Measurements from ENCODE around the gene CD99L2.

Gene CD99L2

GRCh38 chrX:150902434-150903109 lies 4.1 kb upstream of the CD99L2 start:
- Histone ChIP-seq H3K36me3 (ENCODE audit: control insufficient read depth, insufficient read depth, low read length) (no peaks in the 10 kb centered on the region), H3K4me1 (no peaks in the 10 kb centered on the region), H3K4me2 (ENCODE audit: low read length) (no peak overlapping the region), H3K27me3 (ENCODE audit: control insufficient read depth, insufficient read depth, low read length) (no peaks in the 10 kb centered on the region), H3K4me3 (ENCODE audit: low read depth, low read length) (no peak overlapping the region), H3K9me3 (ENCODE audit: control insufficient read depth, low read length) (no peaks in the 10 kb centered on the region), H3K27ac (no peak overlapping the region), H3K79me2 (no peaks in the 10 kb centered on the region), H2AFZ (no peak overlapping the region), H3K9ac (no peak overlapping the region)
- TF ChIP-seq, protein P1, sequence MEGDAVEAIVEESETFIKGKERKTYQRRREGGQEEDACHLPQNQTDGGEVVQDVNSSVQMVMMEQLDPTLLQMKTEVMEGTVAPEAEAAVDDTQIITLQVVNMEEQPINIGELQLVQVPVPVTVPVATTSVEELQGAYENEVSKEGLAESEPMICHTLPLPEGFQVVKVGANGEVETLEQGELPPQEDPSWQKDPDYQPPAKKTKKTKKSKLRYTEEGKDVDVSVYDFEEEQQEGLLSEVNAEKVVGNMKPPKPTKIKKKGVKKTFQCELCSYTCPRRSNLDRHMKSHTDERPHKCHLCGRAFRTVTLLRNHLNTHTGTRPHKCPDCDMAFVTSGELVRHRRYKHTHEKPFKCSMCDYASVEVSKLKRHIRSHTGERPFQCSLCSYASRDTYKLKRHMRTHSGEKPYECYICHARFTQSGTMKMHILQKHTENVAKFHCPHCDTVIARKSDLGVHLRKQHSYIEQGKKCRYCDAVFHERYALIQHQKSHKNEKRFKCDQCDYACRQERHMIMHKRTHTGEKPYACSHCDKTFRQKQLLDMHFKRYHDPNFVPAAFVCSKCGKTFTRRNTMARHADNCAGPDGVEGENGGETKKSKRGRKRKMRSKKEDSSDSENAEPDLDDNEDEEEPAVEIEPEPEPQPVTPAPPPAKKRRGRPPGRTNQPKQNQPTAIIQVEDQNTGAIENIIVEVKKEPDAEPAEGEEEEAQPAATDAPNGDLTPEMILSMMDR (IDR thresholded peaks at IDR 0.05): no peak

DNA sequence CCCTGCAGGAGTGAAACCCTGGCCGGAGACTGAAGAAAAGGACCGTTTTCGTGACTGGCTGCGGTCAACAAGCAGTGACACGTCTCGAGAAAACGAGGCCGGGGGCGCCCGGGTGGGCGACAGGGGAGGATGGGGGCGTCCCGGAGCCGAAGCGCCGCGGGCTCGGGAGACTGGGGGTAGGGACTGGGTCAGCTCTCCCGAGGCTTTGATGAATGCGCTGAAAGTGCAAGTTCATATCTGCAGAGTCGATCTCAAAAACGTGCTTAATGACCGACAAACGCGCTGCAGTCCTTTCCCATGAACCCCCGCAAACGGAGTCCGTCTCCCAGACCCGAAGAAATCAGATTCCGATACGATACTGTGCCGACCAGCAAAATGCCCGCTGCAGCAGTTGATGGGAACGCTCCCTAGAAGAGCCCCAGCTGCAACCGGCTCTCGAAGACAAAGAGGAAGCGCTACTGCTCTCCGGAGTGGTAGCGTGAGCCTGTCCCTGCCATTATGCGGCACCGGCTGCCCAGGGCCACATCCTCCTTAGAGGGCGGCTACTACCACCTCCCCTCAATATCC lies 806 bp upstream of the CD99L2 start:
- Histone ChIP-seq H3K36me3 (ENCODE audit: control insufficient read depth, insufficient read depth, low read length) (no peaks in the 10 kb centered on the region), H3K9ac (no peak overlapping the region)
- TF ChIP-seq, protein P1 (IDR thresholded peaks at IDR 0.05): no peak

DNA sequence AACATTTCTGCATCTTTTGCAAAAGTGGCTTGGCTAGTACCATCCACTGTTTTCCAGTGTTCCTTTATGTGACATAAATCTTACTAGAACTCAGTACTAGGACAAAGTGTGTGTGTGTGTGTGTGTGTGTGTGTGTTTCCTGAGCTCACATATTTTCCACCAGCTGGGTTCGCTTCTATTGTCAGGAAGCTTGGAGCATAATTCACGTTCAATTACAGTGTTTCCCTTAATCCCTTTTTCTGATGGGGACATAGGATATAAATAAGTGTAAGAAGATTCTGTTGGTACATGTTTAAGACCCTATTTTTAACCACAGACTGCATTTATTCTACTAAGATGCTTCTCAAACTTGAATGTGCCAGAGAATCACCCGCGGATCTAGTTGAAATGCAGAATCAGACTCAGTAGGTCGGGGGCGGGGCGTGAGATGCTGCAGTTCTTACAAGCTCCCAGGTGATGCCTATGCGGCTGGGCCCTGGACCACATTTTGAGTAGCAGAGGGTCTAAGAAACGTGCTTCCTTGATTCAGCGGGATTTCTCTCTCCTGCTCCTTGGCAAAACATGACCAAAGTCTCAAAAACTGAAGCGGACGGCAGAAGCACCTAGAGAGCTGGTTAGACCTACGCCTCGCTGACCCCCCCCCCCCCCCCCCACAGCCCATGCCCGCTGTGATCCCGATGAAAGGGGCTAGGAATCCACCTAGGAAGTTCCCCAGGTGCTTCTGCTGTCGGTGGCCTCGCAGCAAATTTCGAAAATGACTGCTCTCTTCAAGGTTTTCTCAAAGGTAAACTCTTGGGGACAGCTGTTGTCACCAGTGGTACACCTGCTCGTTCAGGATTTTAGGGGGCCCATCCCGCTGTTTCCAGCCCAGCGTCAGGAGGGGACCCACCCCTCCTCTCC lies 797 bp downstream of the CD99L2 start:
- peak overlapping the region; percentile 67 for H3K4me2 ChIP-seq (ENCODE audit: low read length)
- H3K9me3 ChIP-seq (ENCODE audit: control insufficient read depth, low read length): no peaks in the 10 kb centered on the region
- no peaks in the 10 kb centered on the region for H3K27me3 ChIP-seq (ENCODE audit: control insufficient read depth, insufficient read depth, low read length)
- H3K4me3 ChIP-seq (ENCODE audit: low read depth, low read length): peak overlapping the region; percentile 62
- H3K9ac ChIP-seq: no peak overlapping the region
- no peaks in the 10 kb centered on the region for H3K36me3 ChIP-seq (ENCODE audit: control insufficient read depth, insufficient read depth, low read length)
- H3K79me2 ChIP-seq: peaks cover 25% of the 10 kb centered on the region
- peak overlapping the region; percentile 68 for H2AFZ ChIP-seq
- peak overlapping the region; percentile 95 for H3K27ac ChIP-seq
- TF ChIP-seq, protein P1 (IDR thresholded peaks at IDR 0.05): no peak
- no peaks in the 10 kb centered on the region for H3K4me1 ChIP-seq

More for the DNA sequence above, 806 bp upstream of the CD99L2 start:
- Histone ChIP-seq H3K27ac (peak overlapping the region; percentile 95), H3K4me3 (ENCODE audit: low read depth, low read length) (peak overlapping the region; percentile 75), H3K9me3 (ENCODE audit: control insufficient read depth, low read length) (no peaks in the 10 kb centered on the region), H3K27me3 (ENCODE audit: control insufficient read depth, insufficient read depth, low read length) (no peaks in the 10 kb centered on the region), H3K4me2 (ENCODE audit: low read length) (peak overlapping the region; percentile 94), H2AFZ (peak overlapping the region; percentile 83), H3K4me1 (no peaks in the 10 kb centered on the region), H3K79me2 (peaks cover 13% of the 10 kb centered on the region)

- H3K9ac ChIP-seq: no peak overlapping the region
- H3K27me3 ChIP-seq (ENCODE audit: control insufficient read depth, insufficient read depth, low read length): no peaks in the 10 kb centered on the region
- no peak overlapping the region for H3K27ac ChIP-seq
- no peaks in the 10 kb centered on the region for H3K9me3 ChIP-seq (ENCODE audit: control insufficient read depth, low read length)
- TF ChIP-seq, protein P1 (IDR thresholded peaks at IDR 0.05): no peak
- no peaks in the 10 kb centered on the region for H3K36me3 ChIP-seq (ENCODE audit: control insufficient read depth, insufficient read depth, low read length)
- no peak overlapping the region for H3K4me2 ChIP-seq (ENCODE audit: low read length)
- H3K4me3 ChIP-seq (ENCODE audit: low read depth, low read length): no peak overlapping the region
- H3K79me2 ChIP-seq: peaks cover 28% of the 10 kb centered on the region
- H2AFZ ChIP-seq: no peak overlapping the region
- no peaks in the 10 kb centered on the region for H3K4me1 ChIP-seq
These were observed 1.8 kb downstream of the CD99L2 start for GRCh38 chrX:150896632-150897031.
